Prostate gland (tissue), 2 donors: Measurements from ENCODE around the gene SPR. TPM values are rescaled to one million over a fixed set of nuclear protein-coding genes. Genes with fewer than 3 reads are reported as not detected.

Experiments
- DNase-seq: peaks from one replicate; pipeline ENCODE4 v3.0.0-alpha.2; 2019; ENCODE audit warnings: low spot score
- H3K27ac ChIP-seq, 2 donors: fragments of 200-600 bp; sonication (generic); 2 replicates each; pipeline ENCODE4 v1.5.1; 2017 to 2019
- H3K27me3 ChIP-seq: fragments of 200-600 bp; sonication (generic); replicated peaks from 2 replicates; pipeline ENCODE4 v1.5.1; 2019; ENCODE audit not compliant: insufficient read depth
- H3K36me3 ChIP-seq, 2 donors: fragments of 200-600 bp; sonication (generic); 1 replicate in 1 of 2; 2 replicates in 1 of 2; pipeline versions ENCODE4 v1.5.1 to v1.8.1; 2017 to 2019
- H3K4me1 ChIP-seq: fragments of 200-600 bp; sonication (generic); replicated peaks from 2 replicates; pipeline ENCODE4 v1.5.1; 2019
- H3K4me3 ChIP-seq, 2 donors: fragments of 200-600 bp; sonication (generic); 2 replicates each; pipeline ENCODE4 v1.5.1; 2017 to 2019
- H3K9me3 ChIP-seq: fragments of 200-600 bp; sonication (generic); 2 replicates; pipeline ENCODE4 v1.5.1; 2017
- POLR2A ChIP-seq: fragments of 450-650 bp; IDR thresholded peaks from one replicate; pipeline ENCODE4 v1.6.1; 2016; ENCODE audit warnings: antibody characterized with exemption, mild to moderate bottlenecking
- POLR2AphosphoS5 ChIP-seq: sonication (generic); formaldehyde crosslinking; IDR thresholded peaks from one replicate; pipeline ENCODE4 v1.6.1; 2017; ENCODE audit warnings: antibody characterized with exemption
- WGBS: methylation state at CpG from one replicate; pipeline ENCODE4 v1.1.5; 2018; 5-methylcytosine and 5-hydroxymethylcytosine counted together
- intact Hi-C: fragments of 100-400 bp; cut with DNase I; formaldehyde crosslinking; loops from one replicate; pipeline ENCODE4 v1.14.2; 2022
- total RNA-seq, 2 donors: library from RNA; depleted of rRNA; stranded (reverse); fragments of >200 nt; gene quantifications; one replicate each; pipeline ENCODE4 v1.1.0, GENCODE V29; 2016
- TF ChIP-seq, protein P1 (sequence below), 4 experiments: fragments of 200-600 bp in 2 of 4; fragments of 450-650 bp in 2 of 4; sonication (generic) in 2 of 4; IDR thresholded peaks; 1 replicate in 3 of 4; 2 replicates in 1 of 4; pipeline ENCODE4 v1.5.1; 2016 to 2019; ENCODE audit warnings: antibody characterized with exemption in 4 of 4, mild to moderate bottlenecking in 2 of 4, moderate library complexity in 2 of 4

SPR gene
- total RNA-seq: 10 to 100 TPM; 42.5 to 91.5 TPM

DNA sequence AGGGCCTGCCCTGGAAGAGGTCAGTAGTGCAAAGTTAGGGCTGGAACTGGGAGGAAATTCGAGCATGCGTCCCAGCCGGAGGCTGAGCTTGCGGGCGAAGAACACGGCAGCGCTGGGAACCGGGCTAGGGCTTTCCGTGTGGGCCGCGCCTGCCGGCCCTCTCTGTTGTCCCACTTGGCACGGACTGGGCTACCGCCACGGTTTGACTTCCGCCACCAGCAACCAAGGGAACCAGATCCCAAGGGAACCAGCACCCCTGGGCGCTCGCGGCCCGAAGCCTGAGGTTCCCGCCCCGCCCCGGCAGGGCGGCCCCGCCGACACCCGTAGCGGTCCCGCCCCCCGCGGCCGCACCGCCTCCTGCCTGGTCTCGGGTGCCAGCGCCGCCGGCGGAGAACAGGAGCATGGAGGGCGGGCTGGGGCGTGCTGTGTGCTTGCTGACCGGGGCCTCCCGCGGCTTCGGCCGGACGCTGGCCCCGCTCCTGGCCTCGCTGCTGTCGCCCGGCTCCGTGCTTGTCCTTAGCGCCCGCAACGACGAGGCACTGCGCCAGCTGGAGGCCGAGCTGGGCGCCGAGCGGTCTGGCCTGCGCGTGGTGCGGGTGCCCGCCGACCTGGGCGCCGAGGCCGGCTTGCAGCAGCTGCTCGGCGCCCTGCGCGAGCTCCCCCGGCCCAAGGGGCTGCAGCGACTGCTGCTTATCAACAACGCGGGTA lies at the start of gene SPR:
TSS of gene SPR (plus strand) at position 377 of the 708 bp plus-strand sequence. CDS start at position 402, 25 bp downstream.
- peak; percentile 74 for DNase-seq
- WGBS: under 1% methylated on average over 39 of the region's 76 CpGs
- Histone ChIP-seq H3K27me3 (no peaks in the 10 kb centered on the region), H3K9me3 (no peaks in the 10 kb centered on the region), H3K27ac (peak within 1 kb of the TSS; percentile 93 to 94), H3K4me3 (peak within 1 kb of the TSS; percentile 75), H3K36me3 (no peaks in the 10 kb centered on the region), H3K4me1 (peaks cover 5% of the 10 kb centered on the region)
- intact Hi-C loops: no loop called here
- TF ChIP-seq, protein P1, sequence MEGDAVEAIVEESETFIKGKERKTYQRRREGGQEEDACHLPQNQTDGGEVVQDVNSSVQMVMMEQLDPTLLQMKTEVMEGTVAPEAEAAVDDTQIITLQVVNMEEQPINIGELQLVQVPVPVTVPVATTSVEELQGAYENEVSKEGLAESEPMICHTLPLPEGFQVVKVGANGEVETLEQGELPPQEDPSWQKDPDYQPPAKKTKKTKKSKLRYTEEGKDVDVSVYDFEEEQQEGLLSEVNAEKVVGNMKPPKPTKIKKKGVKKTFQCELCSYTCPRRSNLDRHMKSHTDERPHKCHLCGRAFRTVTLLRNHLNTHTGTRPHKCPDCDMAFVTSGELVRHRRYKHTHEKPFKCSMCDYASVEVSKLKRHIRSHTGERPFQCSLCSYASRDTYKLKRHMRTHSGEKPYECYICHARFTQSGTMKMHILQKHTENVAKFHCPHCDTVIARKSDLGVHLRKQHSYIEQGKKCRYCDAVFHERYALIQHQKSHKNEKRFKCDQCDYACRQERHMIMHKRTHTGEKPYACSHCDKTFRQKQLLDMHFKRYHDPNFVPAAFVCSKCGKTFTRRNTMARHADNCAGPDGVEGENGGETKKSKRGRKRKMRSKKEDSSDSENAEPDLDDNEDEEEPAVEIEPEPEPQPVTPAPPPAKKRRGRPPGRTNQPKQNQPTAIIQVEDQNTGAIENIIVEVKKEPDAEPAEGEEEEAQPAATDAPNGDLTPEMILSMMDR (IDR thresholded peaks at IDR 0.05): peak in 2 of 4 experiments; percentile 30 to 33
- TF ChIP-seq POLR2AphosphoS5 (no peak), POLR2A (peak; percentile 43)

DNA sequence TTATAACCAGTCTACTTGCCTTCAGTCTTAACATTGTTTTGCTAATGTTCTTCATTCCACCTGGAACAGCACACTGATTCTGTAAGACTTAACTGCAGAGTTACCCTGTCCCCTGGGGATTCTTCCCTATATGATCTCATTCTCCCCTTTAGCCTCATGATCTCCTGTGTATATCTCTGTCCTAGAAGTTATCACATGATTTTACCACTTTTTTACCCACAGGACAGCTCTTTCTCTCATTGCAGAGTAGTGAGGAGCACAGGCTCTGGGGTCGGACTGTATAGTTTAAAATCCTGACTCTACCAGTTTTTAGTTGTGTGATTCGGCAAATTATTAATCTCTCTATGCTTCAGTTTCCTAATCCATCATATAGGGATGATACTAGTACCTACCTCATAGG lies 47.1 kb upstream of the SPR start:
- intact Hi-C loops: no loop called here
- no peak for DNase-seq
- Histone ChIP-seq H3K4me3 (no peak overlapping the region), H3K27me3 (no peaks in the 10 kb centered on the region), H3K4me1 (no peaks in the 10 kb centered on the region), H3K9me3 (no peaks in the 10 kb centered on the region), H3K27ac (no peak overlapping the region), H3K36me3 (no peaks in the 10 kb centered on the region)
- WGBS: 83% methylated on average over 2 of the region's 2 CpGs
- TF ChIP-seq POLR2A (no peak), POLR2AphosphoS5 (no peak)
- TF ChIP-seq, protein P1 (IDR thresholded peaks at IDR 0.05): no peak

DNA sequence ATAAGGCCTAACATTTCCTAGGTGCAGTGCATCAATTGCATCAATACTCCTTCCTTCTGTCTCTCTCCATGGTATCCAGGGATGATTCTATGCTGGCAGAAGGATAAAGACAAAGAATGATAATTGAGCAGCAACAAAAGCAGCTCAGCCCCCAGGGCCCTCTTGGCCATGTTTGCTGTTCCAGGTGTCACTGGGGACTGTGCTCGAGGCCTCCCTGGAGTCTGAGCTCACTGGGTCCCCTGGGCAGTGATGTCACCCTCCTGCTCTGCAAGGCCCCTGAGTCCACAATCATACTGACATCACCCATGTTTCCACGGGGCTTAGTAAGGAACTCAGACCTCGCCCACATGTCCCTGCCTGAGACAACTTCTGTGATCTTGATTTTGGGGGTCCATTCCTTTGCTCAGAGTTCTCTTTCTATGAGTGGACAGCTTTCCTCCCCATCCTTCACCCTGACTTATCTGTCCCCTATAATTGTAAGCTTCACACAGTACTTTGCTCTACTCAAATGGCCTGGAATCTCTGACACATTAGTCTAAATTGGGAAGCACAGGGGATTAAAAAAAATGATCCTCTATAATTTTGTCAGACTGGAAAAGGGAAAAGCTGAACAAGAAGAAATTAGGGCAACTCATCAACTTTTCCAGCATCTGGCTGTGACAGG lies 45.6 kb upstream of the SPR start:
- no peak for TF ChIP-seq POLR2A
- TF ChIP-seq, protein P1 (IDR thresholded peaks at IDR 0.05): no peak
- no peak for TF ChIP-seq POLR2AphosphoS5
- WGBS: 62% methylated on average over 3 of the region's 3 CpGs
- no peaks in the 10 kb centered on the region for H3K36me3 ChIP-seq
- H3K27ac ChIP-seq: no peak overlapping the region
- DNase-seq: no peak
- H3K9me3 ChIP-seq: no peaks in the 10 kb centered on the region
- intact Hi-C loops: no loop called here
- no peaks in the 10 kb centered on the region for H3K4me1 ChIP-seq
- no peak overlapping the region for H3K4me3 ChIP-seq
- H3K27me3 ChIP-seq: no peaks in the 10 kb centered on the region

DNA sequence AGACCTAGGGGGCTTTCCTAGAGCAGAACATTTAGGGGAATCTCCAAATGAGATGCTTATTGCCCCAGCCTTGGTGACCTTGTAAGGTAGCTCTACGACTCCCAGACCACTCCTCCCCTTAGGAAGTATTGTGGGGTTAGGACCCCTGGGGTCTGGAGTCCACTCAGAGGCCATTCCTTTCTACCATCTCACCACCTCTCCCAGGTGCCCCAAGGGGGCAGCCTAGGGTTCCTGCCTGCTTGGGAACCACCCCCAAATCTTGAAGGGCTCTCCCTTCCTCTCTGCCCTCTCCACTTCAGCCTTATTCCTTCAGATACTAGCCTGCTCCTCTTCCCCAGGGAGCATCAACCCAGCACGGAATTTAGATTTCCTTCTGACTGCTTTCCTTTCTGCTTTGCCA lies 43.9 kb upstream of the SPR start:
- TF ChIP-seq, protein P1 (IDR thresholded peaks at IDR 0.05): no peak
- TF ChIP-seq POLR2A: no peak
- no peak for TF ChIP-seq POLR2AphosphoS5
- no peak overlapping the region for H3K4me3 ChIP-seq
- 80% methylated on average over 2 of the region's 2 CpGs for WGBS
- H3K4me1 ChIP-seq: no peaks in the 10 kb centered on the region
- H3K27me3 ChIP-seq: no peaks in the 10 kb centered on the region
- H3K27ac ChIP-seq: no peak overlapping the region
- no peaks in the 10 kb centered on the region for H3K36me3 ChIP-seq
- no peaks in the 10 kb centered on the region for H3K9me3 ChIP-seq
- no peak for DNase-seq
- intact Hi-C loops: no loop called here
